H1 (cell line): ENCODE measurements around the gene ZNF679. TPM values are rescaled to one million over a fixed set of nuclear protein-coding genes. Genes with fewer than 3 reads are reported as not detected.
A peak's percentile ranks its signal among the peaks of the same experiment; 100 is the strongest.

Experiments used
- CTCF ChIA-PET: fragments of 300-600 bp; sonication (Branson Sonifier 250); formaldehyde crosslinking; loops from one replicate; lab custom pipeline; 2021; ENCODE audit not compliant: partially characterized antibody; lab: Charles Lee
- POLR2A ChIA-PET: fragments of 300-600 bp; sonication (Branson Sonifier 250); formaldehyde crosslinking; loops from one replicate; lab custom pipeline; 2021; ENCODE audit warnings: inconsistent platforms; ENCODE audit not compliant: partially characterized antibody; lab: Charles Lee
- DNase-seq, 2 experiments: peaks; one replicate each; pipeline versions ENCODE4 v3.0.0 to v3.0.0-alpha.2; 2010 to 2022; ENCODE audit warnings: low spot score in 2 of 2, low read depth in 1 of 2, mixed read lengths in 1 of 2
- FAIRE-seq: peaks from 2 replicates; lab custom pipeline; 2011; peaks lifted over from hg19 to GRCh38; lab: Jason Lieb, UNC
- H2AFZ ChIP-seq: 2 replicates; pipeline ENCODE4 v1.8.1; 2012; ENCODE audit warnings: low read length, inconsistent platforms
- H2AK5ac ChIP-seq: 2 replicates; pipeline ENCODE4 v1.6.1; 2013; ENCODE audit warnings: low read depth, low read length
- H2BK120ac ChIP-seq: replicated peaks from 2 replicates; pipeline ENCODE3; 2013; ENCODE audit warnings: low read depth, low read length, inconsistent platforms
- H2BK12ac ChIP-seq: 2 replicates; pipeline ENCODE4 v1.6.1; 2013; ENCODE audit warnings: low read depth, low read length
- H2BK15ac ChIP-seq: 2 replicates; pipeline ENCODE4 v1.6.1; 2013; ENCODE audit warnings: low read length
- H2BK20ac ChIP-seq: 2 replicates; pipeline ENCODE4 v1.6.1; 2013; ENCODE audit warnings: low read length
- H2BK5ac ChIP-seq: 2 replicates; pipeline ENCODE4 v1.6.1; 2013; ENCODE audit warnings: low read depth, low read length
- H3K14ac ChIP-seq: 2 replicates; pipeline ENCODE4 v1.6.1; 2013; ENCODE audit warnings: inconsistent platforms; ENCODE audit not compliant: insufficient read length
- H3K18ac ChIP-seq: 2 replicates; pipeline ENCODE4 v1.6.1; 2013; ENCODE audit warnings: low read length; ENCODE audit errors: extremely low read depth
- H3K23ac ChIP-seq: 2 replicates; pipeline ENCODE4 v1.6.1; 2013; ENCODE audit warnings: inconsistent platforms; ENCODE audit not compliant: insufficient read length
- H3K23me2 ChIP-seq: 2 replicates; pipeline ENCODE4 v1.6.1; 2013; ENCODE audit warnings: low read depth, low read length
- H3K27ac ChIP-seq: 2 replicates; pipeline ENCODE4 v1.6.1; 2011; ENCODE audit warnings: low read depth, low read length, inconsistent platforms
- H3K27me3 ChIP-seq, 4 experiments: replicated peaks in 1 of 4; 1 replicate in 1 of 4; 2 replicates in 3 of 4; pipeline versions ENCODE4 v1.6.1 to v1.8.1; 2011 to 2013; ENCODE audit warnings: low read length in 3 of 4, mild to moderate bottlenecking in 3 of 4, inconsistent platforms in 2 of 4, mixed read lengths in 2 of 4, moderate library complexity in 1 of 4; ENCODE audit not compliant: control insufficient read depth in 3 of 4, insufficient read depth in 3 of 4; ENCODE audit errors: extremely low read depth in 1 of 4
- H3K36me3 ChIP-seq, 4 experiments: 2 replicates each; pipeline versions ENCODE4 v1.6.1 to v1.8.1; 2011 to 2013; ENCODE audit warnings: mild to moderate bottlenecking in 4 of 4, low read length in 3 of 4, moderate library complexity in 2 of 4, control low read depth in 1 of 4, inconsistent platforms in 1 of 4; ENCODE audit not compliant: insufficient read depth in 4 of 4, control insufficient read depth in 2 of 4
- H3K4ac ChIP-seq: replicated peaks from 2 replicates; pipeline ENCODE3; 2013; ENCODE audit warnings: low read length, low read depth, mixed read lengths, inconsistent platforms; ENCODE audit not compliant: insufficient read length
- H3K4me1 ChIP-seq, 4 experiments: replicated peaks in 1 of 4; 1 replicate in 1 of 4; 2 replicates in 3 of 4; pipeline versions ENCODE4 v1.6.1 to v1.8.1; 2011 to 2013; ENCODE audit warnings: low read length in 3 of 4, inconsistent platforms in 2 of 4, mixed read lengths in 1 of 4; ENCODE audit not compliant: insufficient read depth in 4 of 4, control insufficient read depth in 3 of 4
- H3K4me2 ChIP-seq, 2 experiments: 2 replicates each; pipeline versions ENCODE4 v1.6.1 to v1.8.1; 2011 to 2013; ENCODE audit warnings: low read depth in 2 of 2, low read length in 2 of 2, control low read depth in 1 of 2, inconsistent platforms in 1 of 2, mild to moderate bottlenecking in 1 of 2; ENCODE audit not compliant: insufficient read depth in 1 of 2
- H3K4me3 ChIP-seq, 4 experiments: fragments of 200-600, 300-600 bp in 1 of 4; sonication (generic), shearing (Covaris generic), sonication (Bioruptor Twin) in 1 of 4; 2 replicates each; pipeline versions ENCODE4 v1.5.1 to v1.8.1; 2011 to 2016; ENCODE audit warnings: low read length in 4 of 4, low read depth in 3 of 4, control low read depth in 2 of 4, inconsistent platforms in 2 of 4, mild to moderate bottlenecking in 2 of 4, mixed read lengths in 1 of 4, moderate library complexity in 1 of 4; ENCODE audit not compliant: insufficient read depth in 2 of 4; ENCODE audit errors: extremely low read depth in 1 of 4
- H3K56ac ChIP-seq: replicated peaks from 2 replicates; pipeline ENCODE3; 2013; ENCODE audit warnings: low read depth, mild to moderate bottlenecking, mixed read lengths, low read length, inconsistent platforms; ENCODE audit not compliant: insufficient read length
- H3K79me1 ChIP-seq: 2 replicates; pipeline ENCODE4 v1.6.1; 2013; ENCODE audit warnings: low read depth, low read length, control low read depth
- H3K79me2 ChIP-seq, 2 experiments: 2 replicates each; pipeline versions ENCODE4 v1.6.1 to v1.8.1; 2012 to 2013; ENCODE audit warnings: low read length in 2 of 2, mild to moderate bottlenecking in 2 of 2, inconsistent platforms in 1 of 2; ENCODE audit not compliant: insufficient read depth in 2 of 2, control insufficient read depth in 1 of 2
- H3K9ac ChIP-seq, 4 experiments: replicated peaks in 1 of 4; 1 replicate in 1 of 4; 2 replicates in 3 of 4; pipeline versions ENCODE4 v1.6.1 to v1.8.1; 2011 to 2013; ENCODE audit warnings: low read depth in 3 of 4, low read length in 3 of 4, control low read depth in 2 of 4, mild to moderate bottlenecking in 2 of 4, moderate library complexity in 2 of 4, inconsistent platforms in 1 of 4; ENCODE audit errors: extremely low read depth in 1 of 4
- H3K9me3 ChIP-seq, 2 experiments: 2 replicates each; pipeline versions ENCODE4 v1.6.1 to v1.8.1; 2012 to 2013; ENCODE audit warnings: mild to moderate bottlenecking in 2 of 2, moderate library complexity in 2 of 2, control low read depth in 1 of 2, inconsistent platforms in 1 of 2, low read depth in 1 of 2, low read length in 1 of 2, mixed read lengths in 1 of 2; ENCODE audit not compliant: insufficient read depth in 2 of 2
- H4K20me1 ChIP-seq, 2 experiments: replicated peaks in 1 of 2; 2 replicates each; pipeline versions ENCODE3 to v1.8.1; 2011 to 2013; ENCODE audit warnings: inconsistent platforms in 2 of 2, low read length in 2 of 2, mild to moderate bottlenecking in 1 of 2; ENCODE audit not compliant: insufficient read depth in 2 of 2, control insufficient read depth in 1 of 2
- H4K5ac ChIP-seq: 2 replicates; pipeline ENCODE4 v1.6.1; 2013; ENCODE audit warnings: low read length, low read depth, mixed read lengths, inconsistent platforms; ENCODE audit not compliant: insufficient read length
- H4K8ac ChIP-seq: 2 replicates; pipeline ENCODE4 v1.8.0; 2013; ENCODE audit warnings: mild to moderate bottlenecking, moderate library complexity, low read length, inconsistent platforms; ENCODE audit not compliant: insufficient read depth; ENCODE audit errors: extremely low read depth
- H4K91ac ChIP-seq: replicated peaks from 2 replicates; pipeline ENCODE3; 2013; ENCODE audit warnings: low read length, mixed read lengths, inconsistent platforms; ENCODE audit not compliant: insufficient read length
- TAF1 ChIP-seq: IDR thresholded peaks from 2 replicates; pipeline ENCODE4 v1.6.1; 2011; ENCODE audit warnings: mild to moderate bottlenecking, low read depth, low read length
- ZNF274 ChIP-seq: IDR thresholded peaks from 2 replicates; pipeline ENCODE4 v1.7.0; 2012; ENCODE audit warnings: low read length, borderline replicate concordance; ENCODE audit errors: extremely low read depth
- WGBS, 2 experiments: shearing (Covaris generic) in 1 of 2; methylation state at CpG; one replicate each; pipeline versions ENCODE4 v1.1.6 to v1.1.7; 2013 to 2015; ENCODE audit warnings: low lambda C conversion rate in 2 of 2, mixed read lengths in 2 of 2, inconsistent platforms in 1 of 2, low coverage in 1 of 2, missing lambda C conversion rate in 1 of 2; ENCODE audit not compliant: insufficient replicate concordance in 2 of 2, insufficient coverage in 1 of 2, insufficient read length in 1 of 2; ENCODE audit errors: extremely low coverage in 1 of 2, missing lambda C conversion rate in 1 of 2; 5-methylcytosine and 5-hydroxymethylcytosine counted together
- polyA plus RNA-seq, 7 experiments: library from polyadenylated mRNA; depleted of rRNA in 3 of 7; stranded (reverse) in 5 of 7; unstranded in 2 of 7; fragments of >200 nt in 5 of 7; fragments of 200-250 nt in 2 of 7; gene quantifications; 1 replicate in 5 of 7; 2 replicates in 1 of 7; 4 replicates in 1 of 7; pipeline versions ENCODE4 v1.2.1 to v1.2.3, GENCODE V29; 2011 to 2013; ENCODE audit warnings: missing spikeins in 2 of 7, mixed read lengths in 2 of 7
- total RNA-seq: library from RNA; stranded (reverse); fragmentation: NEBNext Ultra II Directional; extraction: Animal tissue kit (Norgen Biotek cat#: 25700); gene quantifications from 2 replicates; pipeline ENCODE4 v1.2.1, GENCODE V29; 2021

ZNF679 gene
- total and polyA plus RNA-seq, 2 of the 8 experiments (the other 6 are each of a cell fraction or from before 2014, with no cell fraction given): not detected

DNA sequence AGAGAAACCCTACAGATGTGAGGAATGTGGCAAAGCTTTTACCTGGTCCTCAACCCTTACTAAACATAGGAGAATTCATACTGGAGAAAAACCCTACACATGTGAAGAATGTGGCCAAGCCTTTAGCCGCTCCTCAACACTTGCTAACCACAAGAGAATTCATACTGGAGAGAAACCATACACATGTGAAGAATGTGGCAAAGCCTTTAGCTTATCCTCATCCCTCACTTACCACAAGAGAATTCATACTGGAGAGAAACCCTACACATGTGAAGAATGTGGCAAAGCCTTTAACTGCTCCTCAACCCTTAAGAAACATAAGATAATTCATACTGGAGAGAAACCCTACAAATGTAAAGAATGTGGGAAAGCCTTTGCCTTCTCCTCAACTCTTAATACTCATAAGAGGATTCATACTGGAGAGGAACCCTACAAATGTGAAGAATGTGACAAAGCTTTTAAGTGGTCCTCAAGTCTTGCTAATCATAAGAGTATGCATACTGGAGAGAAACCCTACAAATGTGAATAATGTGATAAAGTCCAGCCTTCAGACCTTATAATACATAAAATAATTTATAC lies 38.2 kb downstream of the ZNF679 start:
- no peak overlapping the region for H3K4me2 ChIP-seq
- H3K79me2 ChIP-seq: no peaks in the 10 kb centered on the region
- no peak for DNase-seq
- H3K27me3 ChIP-seq: no peaks in the 10 kb centered on the region
- H4K91ac ChIP-seq: no peak overlapping the region
- no peak for FAIRE-seq
- no peaks in the 10 kb centered on the region for H3K4me1 ChIP-seq
- no peaks in the 10 kb centered on the region for H4K20me1 ChIP-seq
- no peak overlapping the region for H3K14ac ChIP-seq
- no peaks in the 10 kb centered on the region for H3K79me1 ChIP-seq
- H3K9ac ChIP-seq: no peak overlapping the region
- no peak overlapping the region for H4K5ac ChIP-seq
- H3K23me2 ChIP-seq: no peaks in the 10 kb centered on the region
- H3K18ac ChIP-seq: no peak overlapping the region
- H3K4me3 ChIP-seq: no peak overlapping the region
- no peak overlapping the region for H3K4ac ChIP-seq
- ChIA-PET CTCF (no interaction called here), POLR2A (no interaction called here)
- H2AFZ ChIP-seq: no peak overlapping the region
- H2BK12ac ChIP-seq: no peak overlapping the region
- no peak overlapping the region for H2BK15ac ChIP-seq
- no peak overlapping the region for H2BK20ac ChIP-seq
- H4K8ac ChIP-seq: no peak overlapping the region
- H2BK5ac ChIP-seq: no peak overlapping the region
- H3K9me3 ChIP-seq: peaks cover 28 to 52% of the 10 kb centered on the region in 2 experiments; a peak in 3 of 4 replicates
- TF ChIP-seq TAF1 (no peak), ZNF274 (peak; percentile 94)
- H3K27ac ChIP-seq: no peak overlapping the region
- 0 out of 8 replicates have a peak, but pooled peaks cover 0 to 2% (median 0%) of the 10 kb centered on the region in 4 experiments for H3K36me3 ChIP-seq
- H3K56ac ChIP-seq: no peak overlapping the region
- no peak overlapping the region for H3K23ac ChIP-seq
- 86% methylated on average over 1 of the region's 1 CpG; no CpG with 5 or more reads in 1 of the 2 experiments for WGBS, 2 experiments
- no peak overlapping the region for H2AK5ac ChIP-seq
- no peak overlapping the region for H2BK120ac ChIP-seq
